NCI-H82 treated with DMSO at 0.1 percent for 48 hours (cell line): ENCODE results near the gene ADARB2.

ENCODE experiments used
- DNase-seq: peaks from one replicate; lab custom pipeline; 2025; ENCODE audit not compliant: unreplicated experiment; lab: John Stamatoyannopoulos, UW

ADARB2 gene

GRCh38 chr10:1301143-1301542 is 436.2 kb downstream of the ADARB2 start:
- DNase-seq, result no peak

- no peak for DNase-seq
Measured at GRCh38 chr10:1300218-1300617, 437.1 kb downstream of the ADARB2 start.

- no peak for DNase-seq
Measured at GRCh38 chr10:1299041-1299726, 438.1 kb downstream of the ADARB2 start.

- no peak for DNase-seq
Measured at GRCh38 chr10:1297566-1298301, 439.6 kb downstream of the ADARB2 start.

- DNase-seq, result no peak
Measured at GRCh38 chr10:1295756-1296480, 441.4 kb downstream of the ADARB2 start.

- no peak for DNase-seq
Measured at GRCh38 chr10:1294748-1295147, 442.6 kb downstream of the ADARB2 start.

GRCh38 chr10:1293636-1294435 is 443.5 kb downstream of the ADARB2 start:
- DNase-seq, result no peak

- no peak for DNase-seq
Measured at GRCh38 chr10:1293157-1293556, 444.2 kb downstream of the ADARB2 start.

GRCh38 chr10:1292611-1293031 is 444.7 kb downstream of the ADARB2 start:
- DNase-seq, result no peak

- no peak for DNase-seq
Measured at GRCh38 chr10:1291178-1292090, 445.9 kb downstream of the ADARB2 start.

GRCh38 chr10:1290071-1290471 is 447.3 kb downstream of the ADARB2 start:
- DNase-seq, result no peak

- DNase-seq, result no peak
Measured at GRCh38 chr10:1289591-1289990, 447.7 kb downstream of the ADARB2 start.

- no peak for DNase-seq
Measured at GRCh38 chr10:1287971-1288401, 449.3 kb downstream of the ADARB2 start.

- no peak for DNase-seq
Measured at GRCh38 chr10:1287487-1287886, 449.8 kb downstream of the ADARB2 start.

GRCh38 chr10:1284076-1284475 is 453.2 kb downstream of the ADARB2 start:
- DNase-seq, result no peak

GRCh38 chr10:1281405-1281782 is 455.9 kb downstream of the ADARB2 start:
- DNase-seq, result no peak

- DNase-seq, result no peak
Measured at GRCh38 chr10:1280466-1281404, 456.6 kb downstream of the ADARB2 start.

- DNase-seq, result no peak
Measured at GRCh38 chr10:1278306-1278705, 459.0 kb downstream of the ADARB2 start.
